ENCODE measurements around the gene RNF26. TPM values are rescaled to one million over a fixed set of nuclear protein-coding genes. Genes with fewer than 3 reads are reported as not detected.

Gene RNF26
- total and polyA plus RNA-seq, 2 donors (not counting 1 experiment from before 2014, with no cell fraction given), result 7.1 to 22.9 TPM

DNA sequence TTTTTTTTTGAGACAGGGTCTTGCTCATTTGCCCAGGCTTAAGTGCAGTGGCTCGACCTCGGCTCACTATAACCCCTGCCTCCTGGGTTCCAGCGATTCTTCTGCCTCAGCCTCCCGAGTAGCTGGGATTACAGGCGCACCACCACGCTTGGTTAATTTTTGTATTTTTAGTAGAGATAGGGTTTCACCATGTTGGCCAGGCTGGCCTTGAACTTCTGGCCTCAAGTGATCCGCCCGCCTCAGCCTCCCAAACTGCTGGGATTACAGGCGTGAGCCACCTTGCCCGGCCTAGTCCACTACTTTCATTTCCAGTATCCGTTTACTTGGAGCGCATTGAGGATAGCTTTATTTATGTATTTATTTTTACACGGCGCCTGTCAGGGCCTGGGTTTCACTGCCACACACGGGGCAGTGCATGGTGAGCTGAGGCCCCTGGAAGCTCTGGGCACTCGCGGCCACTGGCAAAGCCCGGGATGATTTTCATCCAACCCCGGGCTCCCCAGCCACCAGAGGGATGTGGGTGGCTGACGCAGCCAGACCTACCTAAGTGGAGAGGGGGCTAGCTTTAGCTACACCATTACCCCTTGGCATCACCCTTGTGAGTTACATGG lies 11.3 kb upstream of the RNF26 start:
- Histone ChIP-seq H3K27me3 (ENCODE audit: control insufficient read depth, insufficient read depth, low read length) (no peaks in the 10 kb centered on the region), H3K4me3 (replicated peaks in 1 of 4; ENCODE audit: control extremely low read depth in 1 of 4, insufficient read depth in 1 of 4, low read depth in 3 of 4, low read length in 4 of 4) (no peak overlapping the region), H3K4me1 (ENCODE audit: control insufficient read depth, extremely low read depth, insufficient read depth, low read length) (peaks cover 21% of the 10 kb centered on the region), H2AFZ (ENCODE audit: low read length) (no peak overlapping the region), H3K36me3 (ENCODE audit: control insufficient read depth, insufficient read depth, low read length) (no peaks in the 10 kb centered on the region), H4K20me1 (ENCODE audit: control insufficient read depth, extremely low read depth, insufficient read depth, low read length) (no peaks in the 10 kb centered on the region), H3K9me3 (ENCODE audit: control insufficient read depth, insufficient read depth, low read depth, low read length) (no peaks in the 10 kb centered on the region), H3K9ac (ENCODE audit: insufficient read depth, low read length) (no peak overlapping the region), H3K27ac (ENCODE audit: insufficient read depth, low read length) (no peak overlapping the region), H3K4me2 (ENCODE audit: extremely low read depth, insufficient read depth, low read length) (no peak overlapping the region), H3K79me2 (ENCODE audit: control insufficient read depth, insufficient read depth, low read length) (no peaks in the 10 kb centered on the region)
- TF ChIP-seq EZH2 (IDR thresholded peaks at IDR 0.05; ENCODE audit: low read length, missing control alignments), result no peak
- TF ChIP-seq, protein P1, sequence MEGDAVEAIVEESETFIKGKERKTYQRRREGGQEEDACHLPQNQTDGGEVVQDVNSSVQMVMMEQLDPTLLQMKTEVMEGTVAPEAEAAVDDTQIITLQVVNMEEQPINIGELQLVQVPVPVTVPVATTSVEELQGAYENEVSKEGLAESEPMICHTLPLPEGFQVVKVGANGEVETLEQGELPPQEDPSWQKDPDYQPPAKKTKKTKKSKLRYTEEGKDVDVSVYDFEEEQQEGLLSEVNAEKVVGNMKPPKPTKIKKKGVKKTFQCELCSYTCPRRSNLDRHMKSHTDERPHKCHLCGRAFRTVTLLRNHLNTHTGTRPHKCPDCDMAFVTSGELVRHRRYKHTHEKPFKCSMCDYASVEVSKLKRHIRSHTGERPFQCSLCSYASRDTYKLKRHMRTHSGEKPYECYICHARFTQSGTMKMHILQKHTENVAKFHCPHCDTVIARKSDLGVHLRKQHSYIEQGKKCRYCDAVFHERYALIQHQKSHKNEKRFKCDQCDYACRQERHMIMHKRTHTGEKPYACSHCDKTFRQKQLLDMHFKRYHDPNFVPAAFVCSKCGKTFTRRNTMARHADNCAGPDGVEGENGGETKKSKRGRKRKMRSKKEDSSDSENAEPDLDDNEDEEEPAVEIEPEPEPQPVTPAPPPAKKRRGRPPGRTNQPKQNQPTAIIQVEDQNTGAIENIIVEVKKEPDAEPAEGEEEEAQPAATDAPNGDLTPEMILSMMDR (conservative IDR thresholded peaks at IDR 0.05 in 1 of 2, IDR thresholded peaks at IDR 0.05 in 1 of 2; ENCODE audit: low read depth in 1 of 2, low read length in 2 of 2), result no peak
- DNase-seq (ENCODE audit: low read depth in 2 of 2), result no peak

DNA sequence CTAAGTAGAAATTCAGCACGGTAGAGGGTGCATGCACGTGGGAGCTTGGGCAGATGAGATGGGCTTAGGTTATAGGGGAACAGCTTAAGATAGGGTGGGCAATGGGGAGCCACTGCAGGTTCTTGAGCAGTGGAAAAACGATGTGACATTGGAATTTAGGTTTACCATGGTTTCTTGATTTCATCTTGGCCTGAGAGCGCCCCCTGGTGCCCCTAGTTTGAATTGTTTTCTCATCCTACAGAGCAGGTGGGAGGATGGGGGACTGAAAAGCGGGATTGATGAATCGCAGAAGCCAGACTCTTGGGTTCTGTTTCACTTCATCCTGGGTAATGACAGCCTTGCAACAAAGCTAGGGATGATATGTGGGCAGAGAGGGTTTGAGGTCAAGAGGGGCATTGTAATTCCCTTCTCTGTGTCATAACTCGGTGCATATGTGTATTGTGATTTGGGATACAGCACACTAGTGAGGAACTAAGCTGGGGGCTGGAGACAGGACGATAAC lies 10.7 kb upstream of the RNF26 start:
- no peak for TF ChIP-seq EZH2 (IDR thresholded peaks at IDR 0.05; ENCODE audit: low read length, missing control alignments)
- TF ChIP-seq, protein P1 (conservative IDR thresholded peaks at IDR 0.05 in 1 of 2, IDR thresholded peaks at IDR 0.05 in 1 of 2; ENCODE audit: low read depth in 1 of 2, low read length in 2 of 2), result peak; percentile 74 to 79
- Histone ChIP-seq H3K9me3 (ENCODE audit: control insufficient read depth, insufficient read depth, low read depth, low read length) (no peaks in the 10 kb centered on the region), H3K4me1 (ENCODE audit: control insufficient read depth, extremely low read depth, insufficient read depth, low read length) (peaks cover 19% of the 10 kb centered on the region), H3K36me3 (ENCODE audit: control insufficient read depth, insufficient read depth, low read length) (no peaks in the 10 kb centered on the region), H3K27me3 (ENCODE audit: control insufficient read depth, insufficient read depth, low read length) (no peaks in the 10 kb centered on the region), H3K9ac (ENCODE audit: insufficient read depth, low read length) (no peak overlapping the region), H4K20me1 (ENCODE audit: control insufficient read depth, extremely low read depth, insufficient read depth, low read length) (no peaks in the 10 kb centered on the region), H3K79me2 (ENCODE audit: control insufficient read depth, insufficient read depth, low read length) (no peaks in the 10 kb centered on the region), H3K4me3 (replicated peaks in 1 of 4; ENCODE audit: control extremely low read depth in 1 of 4, insufficient read depth in 1 of 4, low read depth in 3 of 4, low read length in 4 of 4) (no peak overlapping the region), H3K4me2 (ENCODE audit: extremely low read depth, insufficient read depth, low read length) (no peak overlapping the region), H3K27ac (ENCODE audit: insufficient read depth, low read length) (no peak overlapping the region), H2AFZ (ENCODE audit: low read length) (no peak overlapping the region)
- peak; percentile 46 to 72 for DNase-seq (ENCODE audit: low read depth in 2 of 2)

DNA sequence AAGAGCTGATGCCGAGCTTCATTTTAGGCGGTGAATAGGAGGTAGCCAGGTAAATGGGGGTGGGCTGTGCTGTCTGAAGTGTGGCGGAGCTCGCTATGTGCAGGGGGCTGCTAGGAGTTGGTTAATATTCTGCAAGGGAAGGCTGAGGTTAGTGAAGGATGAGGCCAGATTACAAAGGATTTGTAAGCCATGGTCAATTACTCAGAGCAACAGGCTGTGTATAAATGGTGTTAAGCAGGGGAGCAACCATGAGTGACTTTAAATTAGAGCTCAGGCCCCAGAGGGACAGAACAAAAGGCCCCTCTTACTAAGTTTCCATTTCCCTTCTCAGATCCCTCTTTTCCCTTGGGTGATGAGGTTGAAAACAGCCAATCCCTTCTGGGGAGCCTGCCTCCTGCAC lies 10.1 kb upstream of the RNF26 start:
- Histone ChIP-seq H2AFZ (ENCODE audit: low read length) (no peak overlapping the region), H3K4me2 (ENCODE audit: extremely low read depth, insufficient read depth, low read length) (no peak overlapping the region), H3K27me3 (ENCODE audit: control insufficient read depth, insufficient read depth, low read length) (no peaks in the 10 kb centered on the region), H3K9me3 (ENCODE audit: control insufficient read depth, insufficient read depth, low read depth, low read length) (no peaks in the 10 kb centered on the region), H3K27ac (ENCODE audit: insufficient read depth, low read length) (no peak overlapping the region), H3K36me3 (ENCODE audit: control insufficient read depth, insufficient read depth, low read length) (no peaks in the 10 kb centered on the region), H3K79me2 (ENCODE audit: control insufficient read depth, insufficient read depth, low read length) (no peaks in the 10 kb centered on the region), H3K4me3 (replicated peaks in 1 of 4; ENCODE audit: control extremely low read depth in 1 of 4, insufficient read depth in 1 of 4, low read depth in 3 of 4, low read length in 4 of 4) (no peak overlapping the region), H3K4me1 (ENCODE audit: control insufficient read depth, extremely low read depth, insufficient read depth, low read length) (peaks cover 16% of the 10 kb centered on the region), H4K20me1 (ENCODE audit: control insufficient read depth, extremely low read depth, insufficient read depth, low read length) (no peaks in the 10 kb centered on the region), H3K9ac (ENCODE audit: insufficient read depth, low read length) (no peak overlapping the region)
- no peak for DNase-seq (ENCODE audit: low read depth in 2 of 2)
- TF ChIP-seq, protein P1 (conservative IDR thresholded peaks at IDR 0.05 in 1 of 2, IDR thresholded peaks at IDR 0.05 in 1 of 2; ENCODE audit: low read depth in 1 of 2, low read length in 2 of 2), result no peak
- no peak for TF ChIP-seq EZH2 (IDR thresholded peaks at IDR 0.05; ENCODE audit: low read length, missing control alignments)

All from fibroblast of lung (primary cell).